Cardiac septum (tissue), 1 donor: ENCODE measurements around the gene TCF7L2. TPM values are rescaled to one million over a fixed set of nuclear protein-coding genes. Genes with fewer than 3 reads are reported as not detected.
A peak's percentile ranks its signal among the peaks of the same experiment; 100 is the strongest.

Experiments used
- DNase-seq: peaks from one replicate; pipeline ENCODE4 v3.0.0-alpha.2; 2020; ENCODE audit warnings: low spot score
- intact Hi-C: fragments of 100-400 bp; cut with DNase I; formaldehyde crosslinking; loops from one replicate; pipeline ENCODE4 v1.14.0; 2022
- long read RNA-seq: library from polyadenylated mRNA; unstranded; transcript quantifications from one replicate; pipeline ENCODE4 v2.0.0, GENCODE V29; 2021
- total RNA-seq: library from RNA; stranded (reverse); fragmentation: NEBNext Ultra II Directional; extraction: Animal tissue kit (Norgen Biotek cat#: 25700); gene quantifications from one replicate; pipeline ENCODE4 v1.2.1, GENCODE V29; 2021
- donor health status: DM: no; HTN: no; CAD: no.

The TCF7L2 gene
- 11.7 TPM for total RNA-seq
- long read RNA-seq, partial matches to known transcripts = 7 of 13 reads
- long read RNA-seq, other reads (novel, unspliced or antisense) = 5 of 13 reads

DNA sequence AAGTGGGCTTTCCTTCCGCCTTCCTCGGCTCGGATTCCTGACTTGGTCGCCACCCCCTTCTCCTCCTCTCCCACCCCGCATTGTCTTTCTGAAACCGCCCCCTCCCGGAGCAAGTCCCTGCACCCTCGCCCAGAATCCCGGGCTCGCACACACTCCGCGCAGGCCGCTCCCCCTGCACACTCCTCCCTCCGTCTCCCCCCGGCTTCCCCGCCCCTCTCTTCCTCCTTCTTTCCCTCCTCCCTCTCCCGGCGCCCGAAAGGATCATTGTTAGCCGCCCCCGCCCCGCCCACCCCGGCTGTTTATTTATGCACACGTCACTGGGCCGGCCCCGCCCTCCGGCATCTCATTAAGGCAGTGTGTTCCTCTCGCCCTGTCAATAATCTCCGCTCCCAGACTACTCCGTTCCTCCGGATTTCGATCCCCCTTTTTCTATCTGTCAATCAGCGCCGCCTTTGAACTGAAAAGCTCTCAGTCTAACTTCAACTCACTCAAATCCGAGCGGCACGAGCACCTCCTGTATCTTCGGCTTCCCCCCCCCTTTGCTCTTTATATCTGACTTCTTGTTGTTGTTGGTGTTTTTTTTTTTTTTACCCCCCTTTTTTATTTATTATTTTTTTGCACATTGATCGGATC, at the start of gene TCF7L2:
Gene TCF7L2 (plus strand): TSS at position 373 of the 633 bp plus-strand sequence. CDS start 510 bp downstream, outside the sequence.
- DNase-seq = peak; percentile 96
- intact Hi-C loops = loop anchor here (5.0 kb wide), 4 partner anchors 102 to 437 kb away; no protein-coding TSS in a partner anchor

DNA sequence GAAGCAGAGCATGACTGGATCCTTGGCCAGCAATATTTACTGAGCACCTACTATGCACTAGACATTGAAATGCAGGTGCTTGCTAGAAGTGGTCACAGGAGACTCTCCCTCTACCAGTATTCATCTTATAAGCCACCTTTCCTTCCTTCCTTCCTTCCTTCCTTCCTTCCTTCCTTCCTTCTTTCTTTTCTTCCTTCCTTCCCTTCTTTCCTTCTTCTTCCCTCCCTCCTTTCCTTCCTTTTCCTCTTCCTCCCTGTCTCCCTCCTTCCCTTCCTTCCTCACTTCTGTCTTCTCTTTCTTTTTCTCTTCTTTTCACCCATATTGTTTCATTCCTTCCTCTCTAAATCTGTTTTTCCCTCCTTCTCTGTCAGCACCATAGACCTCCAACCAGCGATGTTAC, 47.3 kb upstream of the TCF7L2 start:
- no peak for DNase-seq
- intact Hi-C loops = no loop called here

DNA sequence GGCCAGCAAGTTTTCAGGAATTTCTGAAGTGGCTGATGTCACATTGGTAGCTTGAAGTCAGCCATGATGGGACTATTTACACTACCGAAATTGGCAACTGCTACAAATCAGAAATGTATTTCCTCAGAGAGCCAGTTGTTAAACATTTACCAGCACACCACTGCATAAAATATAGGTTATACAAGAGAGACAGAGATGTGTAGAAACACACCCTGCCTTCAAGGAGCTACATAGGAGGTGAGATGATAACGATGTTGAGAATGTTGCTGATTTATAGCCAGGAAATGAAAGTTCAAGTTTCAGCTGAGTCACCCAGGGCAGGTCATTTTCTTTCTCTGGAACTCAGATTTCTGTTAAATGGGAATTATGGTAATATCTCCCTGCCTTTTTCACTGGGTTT, 46.0 kb upstream of the TCF7L2 start:
- DNase-seq = no peak
- intact Hi-C loops = no loop called here

DNA sequence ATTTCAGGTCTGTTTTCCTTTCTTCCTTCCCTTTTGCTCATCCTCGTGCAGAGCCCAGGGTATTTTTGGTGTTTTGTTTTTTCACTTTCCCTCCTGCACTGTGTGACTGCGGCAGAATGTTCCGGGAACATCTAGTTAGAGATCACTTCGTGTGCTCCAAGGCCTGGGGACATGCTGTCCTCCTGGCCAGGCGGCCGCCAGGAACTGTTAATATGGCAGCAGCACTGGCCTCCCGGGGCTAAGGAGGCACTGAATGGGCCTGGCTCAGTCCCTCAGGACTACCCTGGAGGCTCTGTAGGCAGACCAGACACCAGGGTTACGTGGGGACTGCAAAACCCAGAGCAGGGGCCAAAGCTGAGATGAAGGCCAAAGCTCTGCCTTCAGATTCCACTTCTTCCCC, 43.1 kb upstream of the TCF7L2 start:
- intact Hi-C loops = no loop called here
- DNase-seq = no peak

DNA sequence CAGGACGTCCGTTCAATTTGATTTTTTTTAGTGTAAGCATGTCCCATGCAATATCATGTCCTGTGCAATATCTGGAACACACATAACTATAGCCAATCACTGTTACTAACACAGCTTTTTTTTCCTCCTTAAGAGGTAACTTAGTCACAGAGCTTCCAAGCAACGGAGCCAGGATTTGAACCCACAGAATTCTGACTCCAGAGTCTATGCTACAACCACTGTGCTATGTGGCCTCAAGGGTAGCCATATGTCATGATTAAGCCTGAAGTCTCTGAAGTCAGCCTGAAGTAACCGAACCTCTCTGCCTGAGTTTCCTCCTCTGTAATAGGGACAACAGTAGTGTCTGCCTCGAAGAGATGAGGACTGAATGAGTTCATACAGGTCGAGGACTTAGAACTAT, 42.2 kb upstream of the TCF7L2 start:
- DNase-seq = no peak
- intact Hi-C loops = no loop called here

DNA sequence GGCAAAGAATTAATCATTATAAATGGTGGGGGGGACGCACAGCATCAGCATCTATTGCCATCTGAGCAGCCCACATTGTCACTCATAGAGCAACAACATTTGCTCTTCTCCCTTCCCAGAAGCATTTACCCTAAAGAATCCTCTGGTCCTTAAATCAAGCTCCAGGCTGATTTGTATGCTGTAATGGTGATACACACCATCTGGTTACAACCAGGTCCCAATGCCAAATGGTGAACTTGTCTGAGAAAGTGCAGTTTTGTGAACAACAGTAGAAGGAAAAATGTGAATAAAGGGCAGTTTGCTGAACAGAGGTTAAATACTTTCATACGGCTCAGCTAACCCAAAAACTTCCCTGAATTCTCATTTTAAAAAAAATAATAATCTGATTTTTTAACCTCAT, 38.8 kb upstream of the TCF7L2 start:
- intact Hi-C loops = no loop called here
- no peak for DNase-seq

DNA sequence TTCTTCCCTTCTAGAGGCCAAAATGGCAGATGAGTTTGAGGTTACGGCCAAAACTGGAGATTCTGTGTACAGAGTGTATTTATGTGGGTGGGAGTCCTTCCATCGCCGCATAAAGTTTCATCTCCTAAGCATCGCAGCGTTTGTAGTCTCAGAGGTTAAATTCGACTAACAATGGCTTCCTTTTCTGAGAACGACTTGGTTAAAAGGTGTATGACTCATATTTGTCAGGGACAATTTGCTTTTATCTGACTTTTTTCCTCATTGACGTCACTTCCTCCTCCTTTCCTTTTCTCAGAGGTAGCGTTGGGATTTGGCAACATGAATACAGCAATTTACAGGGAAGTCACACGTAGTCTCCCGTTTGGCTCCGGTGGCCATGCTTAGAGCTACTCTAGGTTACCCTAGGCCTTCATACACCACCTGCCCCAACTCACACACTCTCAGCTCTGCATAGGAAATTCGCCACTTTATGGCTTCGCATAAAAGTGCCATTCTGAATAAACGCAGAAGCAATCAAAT, 37.6 kb upstream of the TCF7L2 start:
- intact Hi-C loops = no loop called here
- no peak for DNase-seq

DNA sequence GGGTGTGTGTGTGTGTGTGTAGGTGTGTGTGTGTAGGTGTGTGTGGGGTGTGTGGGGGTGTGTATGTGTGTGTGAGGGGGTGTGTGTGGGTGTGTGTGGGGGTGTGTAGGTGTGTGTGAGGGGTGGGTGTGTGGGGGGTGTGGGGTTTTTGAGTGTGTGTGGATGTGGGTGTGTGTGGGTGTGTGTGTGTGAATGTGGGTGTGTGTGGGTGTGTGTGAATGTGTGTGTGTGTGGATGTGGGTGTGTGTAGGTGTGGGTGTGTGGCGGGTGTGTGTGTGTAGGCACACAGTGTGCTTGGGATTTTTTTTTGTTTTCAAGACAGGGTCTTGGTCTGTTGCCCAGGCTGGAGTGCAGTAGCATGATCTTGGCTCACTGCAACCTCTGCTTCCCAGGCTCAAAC, 36.8 kb upstream of the TCF7L2 start:
- intact Hi-C loops = no loop called here
- no peak for DNase-seq

DNA sequence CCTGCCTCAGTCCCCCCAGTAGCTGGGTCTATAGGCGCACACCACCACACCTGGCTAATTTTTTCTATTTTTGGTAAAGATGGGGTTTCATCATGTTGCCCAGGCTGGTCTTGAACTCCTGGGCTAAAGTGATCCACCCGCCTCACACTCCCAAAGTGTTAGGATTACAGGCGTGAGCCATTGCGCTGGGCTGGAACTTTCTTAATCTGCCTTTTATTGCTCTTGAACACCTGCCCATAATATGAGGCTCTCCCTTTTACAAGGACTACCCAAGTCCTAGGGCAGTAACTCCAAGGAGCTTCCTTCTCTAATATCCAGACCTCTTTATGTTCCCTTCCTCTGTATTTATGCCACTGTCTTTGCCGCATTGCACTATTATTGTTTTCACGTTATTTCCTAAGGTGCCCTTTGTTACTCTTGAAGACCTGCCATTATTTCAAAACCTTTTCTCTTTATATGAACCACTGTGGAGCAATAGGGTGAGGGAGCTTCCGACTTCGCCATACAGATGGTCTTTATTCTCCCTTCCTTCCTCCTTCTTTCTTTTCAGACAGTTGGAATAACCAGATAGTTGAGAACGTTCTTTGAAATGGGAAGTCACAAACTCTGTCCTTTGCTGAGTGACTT, 36.3 kb upstream of the TCF7L2 start:
- DNase-seq = no peak
- intact Hi-C loops = no loop called here

DNA sequence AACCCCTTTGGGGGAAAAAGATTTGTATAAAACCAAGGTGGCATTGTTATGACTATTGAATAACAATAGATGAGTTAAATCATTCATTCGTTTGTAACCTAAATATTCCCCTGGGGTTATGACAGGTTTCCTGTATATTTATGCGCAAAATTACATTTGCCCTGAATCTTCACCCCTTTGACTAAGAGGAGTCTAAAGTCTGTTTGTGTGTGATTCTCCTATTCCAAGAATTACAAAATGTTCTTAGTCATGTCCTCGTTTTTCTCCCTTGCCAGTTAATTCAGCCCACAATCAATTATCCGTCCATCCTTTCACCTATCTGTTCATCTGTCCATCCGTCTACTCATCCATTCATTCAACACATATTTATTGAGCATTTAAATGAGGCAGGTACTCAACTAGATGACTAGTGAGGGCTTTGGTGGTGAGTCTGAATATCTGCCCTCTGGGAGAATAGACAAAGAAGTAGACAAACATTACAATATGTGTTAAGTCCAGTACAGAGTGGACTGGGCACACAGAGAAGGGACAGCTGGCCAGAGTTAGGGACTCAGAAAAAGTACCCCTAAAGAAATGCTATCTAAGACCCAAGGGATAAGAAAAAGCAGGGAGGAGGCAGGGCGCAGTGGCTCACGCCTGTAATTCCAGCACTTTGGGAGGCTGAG, 35.6 kb upstream of the TCF7L2 start:
- no peak for DNase-seq
- intact Hi-C loops = no loop called here

DNA sequence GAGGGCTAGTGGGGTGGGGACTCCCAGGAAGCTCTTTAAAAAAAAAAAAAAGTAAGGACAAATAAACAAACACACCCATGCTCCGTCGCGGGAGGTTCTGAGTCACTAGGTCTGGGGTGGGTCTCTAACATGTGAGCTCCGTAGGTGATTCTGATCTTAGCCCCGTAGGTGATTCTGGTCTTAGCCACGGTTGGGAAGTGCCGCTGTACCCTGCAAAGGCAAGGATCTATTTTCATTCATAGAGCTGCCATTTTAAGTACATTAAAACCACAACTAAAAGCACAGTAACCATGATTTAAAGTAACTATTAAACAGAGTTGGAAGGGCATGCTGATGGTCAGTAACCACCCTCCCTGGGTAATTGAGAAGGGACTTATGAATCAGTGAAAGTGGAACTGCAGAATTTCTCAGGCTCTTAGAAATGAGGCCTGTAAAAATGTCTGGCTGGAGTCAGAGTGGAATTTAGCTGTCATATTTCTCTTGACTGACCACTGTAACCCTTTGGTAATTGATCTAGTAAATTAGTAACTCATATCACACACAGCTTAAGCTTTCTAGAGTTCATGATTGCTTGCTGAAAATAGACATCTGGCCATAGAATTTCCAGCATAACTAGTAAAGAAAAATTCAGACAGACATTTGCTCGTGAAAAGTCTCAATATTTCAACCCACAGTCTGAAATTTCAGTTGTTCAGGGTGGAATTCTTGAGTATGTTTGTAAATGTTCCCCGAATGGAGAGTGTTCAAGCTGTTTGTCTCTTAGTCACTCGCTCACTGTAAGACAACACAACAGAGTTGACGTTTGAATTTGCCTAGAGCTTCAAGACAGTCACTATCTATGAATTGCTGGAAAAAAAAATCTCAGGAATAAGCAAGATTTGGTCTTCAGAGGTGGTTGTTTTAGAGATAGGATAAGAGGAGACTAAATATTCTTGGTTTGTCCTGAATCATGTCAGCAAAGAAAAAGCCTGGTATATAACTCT, 34.2 kb upstream of the TCF7L2 start:
- intact Hi-C loops = no loop called here
- DNase-seq = no peak

DNA sequence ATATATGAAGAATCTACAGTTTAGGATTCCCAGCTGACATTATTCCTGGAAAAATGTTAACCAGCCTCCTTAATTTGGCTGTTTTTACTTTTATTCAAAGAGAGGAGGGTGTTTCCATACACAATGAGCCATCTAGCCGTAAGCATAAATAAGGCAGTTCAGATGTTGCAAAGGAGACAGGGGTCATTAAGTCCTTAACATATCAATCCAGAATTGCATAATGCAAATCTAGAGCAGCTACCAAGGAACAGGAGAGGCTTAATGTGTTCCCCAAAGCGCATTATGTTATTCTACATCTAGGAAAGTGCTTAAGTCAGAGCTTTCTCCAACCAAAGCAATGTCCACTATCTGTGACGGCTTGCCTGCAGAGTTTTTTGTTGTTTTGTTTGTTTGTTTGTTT, 32.4 kb upstream of the TCF7L2 start:
- intact Hi-C loops = no loop called here
- no peak for DNase-seq

DNA sequence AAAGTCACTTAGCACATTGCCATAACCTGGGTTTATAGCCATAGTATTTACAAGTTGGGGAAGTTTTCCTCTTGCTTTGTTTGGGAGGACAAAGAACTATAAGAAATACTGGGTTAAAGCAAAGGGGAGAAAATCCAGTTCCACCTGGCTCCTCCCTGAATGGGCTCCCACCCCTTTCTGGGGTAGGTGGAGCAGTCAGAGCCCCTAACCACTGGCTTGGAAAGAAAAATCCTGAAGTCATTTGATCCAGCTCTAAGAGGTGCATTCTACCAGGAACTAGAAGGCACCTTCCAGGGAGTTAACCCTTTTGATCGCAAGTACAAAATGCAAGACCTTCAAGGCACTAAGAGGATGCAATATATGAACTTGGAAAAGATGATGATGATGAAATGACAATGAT, 31.3 kb upstream of the TCF7L2 start:
- no peak for DNase-seq
- intact Hi-C loops = no loop called here

DNA sequence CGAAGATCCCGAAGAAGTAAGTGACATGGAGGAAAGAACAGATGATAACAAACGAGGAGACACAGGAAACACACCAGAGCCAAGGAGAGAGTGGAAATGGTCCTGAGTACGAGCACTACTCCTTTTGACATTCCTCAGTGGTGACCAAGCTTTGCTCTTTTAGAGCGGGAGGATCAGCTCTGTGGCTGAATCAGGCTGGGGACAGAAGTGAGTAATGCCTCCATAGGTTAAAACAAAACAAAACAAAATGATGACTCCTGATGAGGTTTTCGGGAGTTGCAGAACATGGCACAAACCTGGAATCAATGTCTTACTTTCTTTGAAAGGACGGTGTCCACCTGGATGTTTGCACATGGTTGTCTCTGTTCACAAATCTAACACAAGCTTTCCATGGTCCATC, 30.3 kb upstream of the TCF7L2 start:
- intact Hi-C loops = no loop called here
- no peak for DNase-seq

DNA sequence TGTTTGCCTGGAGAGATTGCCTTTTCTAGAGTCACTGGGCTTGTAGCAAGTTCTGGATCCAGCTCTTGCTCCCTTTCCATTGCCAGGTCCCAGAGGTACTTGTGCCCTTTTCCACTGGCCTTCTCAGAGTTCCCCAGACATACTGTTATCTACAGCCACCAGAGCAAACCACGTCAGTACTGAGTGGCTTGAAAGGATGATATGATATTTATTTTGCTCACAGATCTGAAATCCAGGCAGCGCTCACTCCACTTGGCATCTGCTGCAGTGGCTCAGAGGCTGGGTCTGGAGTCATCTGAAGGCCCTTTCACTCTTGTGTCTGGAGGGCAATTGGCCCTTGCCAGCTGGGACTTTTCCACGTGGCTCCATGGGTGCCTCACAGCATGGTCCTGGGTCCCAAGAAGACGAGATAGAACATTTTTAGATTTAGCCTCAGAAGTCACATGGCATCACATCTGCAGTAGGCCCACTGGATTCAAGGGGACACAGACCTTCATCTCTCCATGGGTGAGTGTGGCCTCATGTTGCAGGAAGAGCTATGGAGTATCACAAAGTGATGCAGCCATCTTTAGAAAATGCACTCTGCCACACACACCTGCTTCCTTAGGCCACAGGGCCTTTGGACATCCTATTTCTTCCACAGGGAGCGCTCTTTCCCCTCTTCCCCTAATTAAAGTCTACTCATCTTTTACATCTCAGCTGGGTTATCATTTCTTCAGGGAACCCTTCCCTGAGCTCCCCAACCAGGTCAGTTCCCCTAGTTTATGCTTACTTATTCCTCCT, 22.9 kb upstream of the TCF7L2 start:
- no peak for DNase-seq
- intact Hi-C loops = no loop called here

DNA sequence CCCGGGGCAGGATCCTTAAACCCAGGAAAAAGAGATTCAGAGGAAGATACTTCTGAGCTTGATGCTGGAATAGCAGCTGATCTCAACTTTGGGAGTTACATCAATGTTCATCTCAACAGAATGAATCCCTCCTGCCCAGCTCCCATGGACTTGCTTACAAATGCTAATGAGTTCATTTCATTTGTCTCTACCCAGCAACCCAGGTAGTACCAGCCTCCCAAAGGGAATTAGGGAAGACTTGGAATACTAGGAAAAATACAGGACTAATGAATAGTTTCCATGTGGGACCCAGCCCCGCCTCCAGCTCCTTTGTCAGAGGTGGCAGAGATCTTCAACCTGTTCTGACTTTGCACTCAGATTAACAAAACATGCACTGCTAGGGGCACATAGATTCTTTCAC, 22.1 kb upstream of the TCF7L2 start:
- intact Hi-C loops = no loop called here
- no peak for DNase-seq

DNA sequence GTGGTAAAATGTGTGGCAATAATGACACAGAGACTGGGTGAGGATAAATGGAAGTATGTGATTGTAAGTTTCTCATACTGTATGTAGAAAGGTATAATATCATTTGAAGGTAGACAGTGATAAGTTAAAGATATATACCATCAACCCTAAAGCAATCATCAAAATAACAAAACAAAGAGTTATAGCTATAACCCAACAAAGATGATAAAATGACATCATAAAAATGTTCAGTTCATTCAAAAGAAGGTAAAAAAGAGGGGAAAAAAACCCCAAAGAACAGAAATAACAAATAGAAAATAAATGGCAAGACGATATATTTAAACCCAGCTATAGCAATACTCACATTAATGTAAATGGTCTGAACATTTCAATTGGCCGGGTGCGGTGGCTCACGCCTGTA, 17.4 kb upstream of the TCF7L2 start:
- intact Hi-C loops = no loop called here
- DNase-seq = no peak

DNA sequence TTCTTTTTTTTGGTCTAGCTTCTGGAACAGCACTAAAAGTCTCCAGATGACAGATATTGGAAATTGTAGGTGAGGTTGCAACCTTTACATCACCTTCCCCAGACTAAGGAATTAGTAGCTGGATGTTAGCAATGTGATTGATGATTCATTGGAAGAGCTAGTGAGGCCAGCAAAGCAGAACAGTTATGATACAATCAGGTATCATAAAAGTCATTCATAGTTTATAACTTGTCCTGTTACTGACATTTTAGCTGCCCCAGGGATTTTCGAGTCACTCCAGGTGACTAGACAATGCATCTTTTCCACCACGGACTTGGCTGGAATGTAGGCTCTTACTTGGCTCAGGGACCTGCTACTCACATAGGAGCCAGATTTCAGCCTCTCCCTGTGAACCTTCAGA, 15.9 kb upstream of the TCF7L2 start:
- intact Hi-C loops = no loop called here
- DNase-seq = no peak
